Prostate gland (tissue), 1 donor: ENCODE results near the gene DNAI2.

Experiments
- POLR2A ChIP-seq: fragments of 450-650 bp; IDR thresholded peaks from one replicate; pipeline ENCODE4 v1.6.1; 2016; ENCODE audit warnings: antibody characterized with exemption, mild to moderate bottlenecking
- POLR2AphosphoS5 ChIP-seq: sonication (generic); formaldehyde crosslinking; IDR thresholded peaks from one replicate; pipeline ENCODE4 v1.6.1; 2017; ENCODE audit warnings: antibody characterized with exemption

DNA sequence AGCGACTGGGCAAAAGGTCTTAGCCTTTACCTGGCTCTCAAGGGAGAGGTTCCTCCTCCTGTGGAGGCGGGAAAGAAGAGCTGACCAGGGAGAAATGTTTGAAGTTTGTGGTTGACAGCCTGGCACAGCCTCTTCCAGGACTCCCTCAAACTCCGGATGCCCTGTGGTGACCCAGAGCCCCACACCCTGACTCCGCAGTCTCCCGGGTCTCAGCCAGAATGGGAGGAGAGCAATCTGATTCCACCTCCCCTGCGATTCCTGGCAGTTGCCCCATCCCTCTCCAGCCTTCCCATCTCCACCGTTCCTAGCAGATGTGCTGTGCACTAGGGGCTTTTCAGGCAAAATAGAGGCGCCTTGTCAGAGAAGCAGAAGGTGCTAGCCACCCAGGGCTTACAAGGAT is 5.5 kb upstream of the DNAI2 start:
- no peak for TF ChIP-seq POLR2A
- no peak for TF ChIP-seq POLR2AphosphoS5
